Stimulated activated CD8-positive, alpha-beta memory T cell treated with anti-CD3 and anti-CD28 coated beads, Interleukin-12 subunit alpha, Interleukin-12 subunit beta, amount 100 ng/mL, for 4 hours (primary cell): Measurements from ENCODE around the gene CABCOCO1.

Source experiments
- DNase-seq: peaks from one replicate; pipeline ENCODE4 v3.0.0-alpha.2; 2020; ENCODE audit warnings: low read depth

CABCOCO1 gene

GRCh38 chr10:61662794-61663259, at the start of gene CABCOCO1:
TSS of gene CABCOCO1 (plus strand) at chr10:61662929. CDS start at chr10:61662973, 44 bp downstream.
- DNase-seq: no peak

- no peak for DNase-seq
Measured at GRCh38 chr10:61613665-61614064, 49.1 kb upstream of the CABCOCO1 start.

- DNase-seq: no peak
Measured at GRCh38 chr10:61616611-61617010, 46.1 kb upstream of the CABCOCO1 start.

GRCh38 chr10:61617180-61617579, 45.5 kb upstream of the CABCOCO1 start:
- DNase-seq: no peak

- no peak for DNase-seq
Measured at GRCh38 chr10:61617586-61617985, 45.1 kb upstream of the CABCOCO1 start.

GRCh38 chr10:61618388-61618961, 44.3 kb upstream of the CABCOCO1 start:
- DNase-seq: no peak

GRCh38 chr10:61620506-61620905, 42.2 kb upstream of the CABCOCO1 start:
- DNase-seq: no peak

GRCh38 chr10:61621605-61622051, 41.1 kb upstream of the CABCOCO1 start:
- no peak for DNase-seq

- DNase-seq: no peak
Measured at GRCh38 chr10:61623161-61623560, 39.6 kb upstream of the CABCOCO1 start.

- no peak for DNase-seq
Measured at GRCh38 chr10:61626209-61626608, 36.5 kb upstream of the CABCOCO1 start.

GRCh38 chr10:61627266-61627665, 35.5 kb upstream of the CABCOCO1 start:
- DNase-seq: no peak

- no peak for DNase-seq
Measured at GRCh38 chr10:61628151-61628874, 34.4 kb upstream of the CABCOCO1 start.

GRCh38 chr10:61628875-61629513, 33.7 kb upstream of the CABCOCO1 start:
- DNase-seq: no peak

GRCh38 chr10:61629576-61629975, 33.2 kb upstream of the CABCOCO1 start:
- no peak for DNase-seq

- no peak for DNase-seq
Measured at GRCh38 chr10:61632057-61632670, 30.6 kb upstream of the CABCOCO1 start.

- no peak for DNase-seq
Measured at GRCh38 chr10:61633665-61634064, 29.1 kb upstream of the CABCOCO1 start.

GRCh38 chr10:61634746-61635145, 28.0 kb upstream of the CABCOCO1 start:
- no peak for DNase-seq

- no peak for DNase-seq
Measured at GRCh38 chr10:61635471-61635870, 27.3 kb upstream of the CABCOCO1 start.

GRCh38 chr10:61635932-61636331, 26.8 kb upstream of the CABCOCO1 start:
- DNase-seq: no peak

GRCh38 chr10:61639952-61640351, 22.8 kb upstream of the CABCOCO1 start:
- DNase-seq: no peak

GRCh38 chr10:61640856-61641255, 21.9 kb upstream of the CABCOCO1 start:
- no peak for DNase-seq

- no peak for DNase-seq
Measured at GRCh38 chr10:61642150-61642571, 20.6 kb upstream of the CABCOCO1 start.

- no peak for DNase-seq
Measured at GRCh38 chr10:61642676-61643075, 20.1 kb upstream of the CABCOCO1 start.
